HEK293 (cell line): ENCODE data around the gene PNPLA2.

ENCODE experiments used
- CTCF ChIA-PET: fragments of 350-600 bp; formaldehyde crosslinking; extraction: SDS; loops from one replicate; lab custom pipeline; 2021; ENCODE audit warnings: antibody characterized with exemption; lab: Yijun Ruan, JAX
- POLR2A ChIA-PET: fragments of 300-600 bp; formaldehyde crosslinking; extraction: SDS; loops from one replicate; lab custom pipeline; 2020; ENCODE audit warnings: antibody characterized with exemption, inconsistent platforms; lab: Yijun Ruan, JAX
- H3K27ac ChIP-seq: fragments of 200-500 bp; sonication (Bioruptor generic); 2 replicates; pipeline ENCODE4 v1.5.1; 2014; ENCODE audit warnings: low read depth, low read length, control low read depth, inconsistent platforms; ENCODE audit errors: extremely low read depth
- H3K36me3 ChIP-seq, 2 experiments: fragments of 200-500 bp in 1 of 2; sonication (Bioruptor generic) in 1 of 2; 1 replicate in 1 of 2; 2 replicates in 1 of 2; pipeline ENCODE4 v1.5.1; 2014 to 2017; ENCODE audit warnings: inconsistent platforms in 2 of 2, low read length in 2 of 2; ENCODE audit not compliant: control insufficient read depth in 2 of 2, insufficient read depth in 1 of 2
- H3K4me1 ChIP-seq: fragments of 200-500 bp; sonication (Bioruptor generic); 2 replicates; pipeline ENCODE4 v1.5.1; 2014; ENCODE audit warnings: mild to moderate bottlenecking, low read length, inconsistent platforms; ENCODE audit not compliant: control insufficient read depth, insufficient read depth
- H3K4me3 ChIP-seq: 2 replicates; pipeline ENCODE4 v1.5.1; 2011; ENCODE audit warnings: low read depth, mild to moderate bottlenecking, control low read depth, low read length, moderate library complexity
- H3K9me3 ChIP-seq: fragments of 200-500 bp; sonication (Bioruptor generic); 2 replicates; pipeline ENCODE4 v1.5.1; 2014; ENCODE audit warnings: low read depth, low read length, inconsistent platforms; ENCODE audit not compliant: control insufficient read depth, insufficient read depth
- BCL11B ChIP-seq: fragments of 450-650 bp; formaldehyde crosslinking; IDR thresholded peaks from 2 replicates; pipeline ENCODE4 v1.5.1; 2016; ENCODE audit warnings: low read depth, missing biosample characterization, missing genetic modification characterization
- EGR2 ChIP-seq: fragments of 450-650 bp; formaldehyde crosslinking; IDR thresholded peaks from 2 replicates; pipeline ENCODE4 v1.5.1; 2016; ENCODE audit warnings: low read depth, missing biosample characterization, missing genetic modification characterization
- GLIS1 ChIP-seq: fragments of 450-650 bp; formaldehyde crosslinking; IDR thresholded peaks from 2 replicates; pipeline ENCODE4 v1.5.1; 2016; ENCODE audit warnings: missing biosample characterization, missing genetic modification characterization
- GLIS2 ChIP-seq: fragments of 450-650 bp; formaldehyde crosslinking; IDR thresholded peaks from 2 replicates; pipeline ENCODE4 v1.5.1; 2016; ENCODE audit warnings: missing biosample characterization, missing genetic modification characterization
- MYNN ChIP-seq: fragments of 450-650 bp; formaldehyde crosslinking; IDR thresholded peaks from 2 replicates; pipeline ENCODE4 v1.5.1; 2016; ENCODE audit warnings: missing biosample characterization, missing genetic modification characterization, borderline replicate concordance
- PRDM4 ChIP-seq: fragments of 450-650 bp; formaldehyde crosslinking; IDR thresholded peaks from 2 replicates; pipeline ENCODE4 v1.5.1; 2017; ENCODE audit warnings: missing biosample characterization, missing genetic modification characterization
- REST ChIP-seq: fragments of 450-650 bp; formaldehyde crosslinking; IDR thresholded peaks from 2 replicates; pipeline ENCODE4 v1.5.1; 2016; ENCODE audit warnings: missing biosample characterization, missing genetic modification characterization
- SALL2 ChIP-seq: fragments of 450-650 bp; formaldehyde crosslinking; IDR thresholded peaks from 2 replicates; pipeline ENCODE4 v1.5.0; 2017; ENCODE audit warnings: missing biosample characterization, mild to moderate bottlenecking, missing genetic modification characterization, borderline replicate concordance
- ZBTB20 ChIP-seq: fragments of 450-650 bp; formaldehyde crosslinking; IDR thresholded peaks from 2 replicates; pipeline ENCODE4 v1.5.1; 2016; ENCODE audit warnings: missing biosample characterization, missing genetic modification characterization
- ZFHX2 ChIP-seq: fragments of 450-650 bp; formaldehyde crosslinking; conservative IDR thresholded peaks from 2 replicates; pipeline ENCODE4 v1.5.1; 2016; ENCODE audit warnings: missing biosample characterization, missing genetic modification characterization
- ZNF133 ChIP-seq: fragments of 450-650 bp; formaldehyde crosslinking; IDR thresholded peaks from 2 replicates; pipeline ENCODE4 v1.5.1; 2016; ENCODE audit warnings: missing biosample characterization, missing genetic modification characterization
- ZNF16 ChIP-seq: fragments of 450-650 bp; formaldehyde crosslinking; IDR thresholded peaks from 2 replicates; pipeline ENCODE4 v1.5.1; 2016; ENCODE audit warnings: low read depth, missing biosample characterization, missing genetic modification characterization
- ZNF169 ChIP-seq: fragments of 450-650 bp; formaldehyde crosslinking; IDR thresholded peaks from 2 replicates; pipeline ENCODE4 v1.5.1; 2016; ENCODE audit warnings: missing biosample characterization, missing genetic modification characterization
- ZNF335 ChIP-seq: fragments of 450-650 bp; formaldehyde crosslinking; conservative IDR thresholded peaks from 2 replicates; pipeline ENCODE4 v1.5.1; 2016; ENCODE audit warnings: missing biosample characterization, missing genetic modification characterization
- ZNF341 ChIP-seq: fragments of 450-650 bp; formaldehyde crosslinking; IDR thresholded peaks from 2 replicates; pipeline ENCODE4; 2016; ENCODE audit warnings: low read depth, missing biosample characterization, missing genetic modification characterization
- ZNF391 ChIP-seq: fragments of 450-650 bp; formaldehyde crosslinking; IDR thresholded peaks from 2 replicates; pipeline ENCODE4 v1.5.1; 2016; ENCODE audit warnings: low read depth, missing biosample characterization, missing genetic modification characterization, borderline replicate concordance
- ZNF514 ChIP-seq: fragments of 450-650 bp; formaldehyde crosslinking; IDR thresholded peaks from 2 replicates; pipeline ENCODE4 v1.5.1; 2016; ENCODE audit warnings: missing biosample characterization, missing genetic modification characterization
- ZNF544 ChIP-seq: fragments of 450-650 bp; formaldehyde crosslinking; IDR thresholded peaks from 2 replicates; pipeline ENCODE4 v1.5.0; 2017; ENCODE audit warnings: missing biosample characterization, missing genetic modification characterization
- ZNF610 ChIP-seq: fragments of 450-650 bp; formaldehyde crosslinking; IDR thresholded peaks from 2 replicates; pipeline ENCODE4 v1.5.1; 2016; ENCODE audit warnings: missing biosample characterization, missing genetic modification characterization, borderline replicate concordance
- ZNF670 ChIP-seq: fragments of 450-650 bp; formaldehyde crosslinking; IDR thresholded peaks from 2 replicates; pipeline ENCODE4 v1.5.1; 2016; ENCODE audit warnings: missing biosample characterization, missing genetic modification characterization, low read depth
- ZSCAN23 ChIP-seq: fragments of 450-650 bp; formaldehyde crosslinking; IDR thresholded peaks from 2 replicates; pipeline ENCODE4 v1.5.1; 2016; ENCODE audit warnings: missing biosample characterization, missing genetic modification characterization
- TF ChIP-seq, protein P1 (sequence below): fragments of 450-650 bp; formaldehyde crosslinking; IDR thresholded peaks from 2 replicates; pipeline ENCODE4 v1.5.1; 2016; ENCODE audit warnings: missing biosample characterization, missing genetic modification characterization
- TF ChIP-seq, protein P2 (sequence below): fragments of 450-650 bp; formaldehyde crosslinking; conservative IDR thresholded peaks from 2 replicates; pipeline ENCODE4 v1.5.1; 2016; ENCODE audit warnings: low read depth, missing biosample characterization, missing genetic modification characterization
- TF ChIP-seq, protein P3 (sequence below): fragments of 450-650 bp; formaldehyde crosslinking; IDR thresholded peaks from 2 replicates; pipeline ENCODE4 v1.5.1; 2016; ENCODE audit warnings: missing biosample characterization, missing genetic modification characterization

PNPLA2 gene

GRCh38 chr11:776263-776560, 42.5 kb upstream of the PNPLA2 start:
- ChIA-PET CTCF (no interaction called here), POLR2A (interaction anchor here (1.1 to 2.3 kb wide), 9 partner anchors 10 to 241 kb away, joined by 3 to 13 read pairs (median 8); partner anchors contain the start of genes CEND1, HRAS, PNPLA2 and RPLP2)
- H3K27ac ChIP-seq = no peak overlapping the region; the same call in 1 of the 2 replicates
- peak overlapping the region; percentile 88 for H3K4me3 ChIP-seq
- H3K4me1 ChIP-seq = no peaks in the 10 kb centered on the region; the same call in 1 of the 2 replicates
- H3K36me3 ChIP-seq = peaks cover 0 to 63% of the 10 kb centered on the region in 2 experiments; a peak in 2 of 3 replicates
- H3K9me3 ChIP-seq = no peaks in the 10 kb centered on the region
- TF ChIP-seq ZNF341 (tag by site-specific recombination) (no peak), ZNF391 (tag by site-specific recombination) (no peak), BCL11B (no peak), ZNF16 (tag by site-specific recombination) (no peak), ZNF610 (no peak), ZNF544 (tag by site-specific recombination) (no peak), EGR2 (tag by site-specific recombination) (peak; percentile 60; the same call in 1 of the 2 replicates), ZBTB20 (tag by site-specific recombination) (no peak), SALL2 (tag by site-specific recombination) (no peak), ZNF133 (tag by site-specific recombination) (no peak), GLIS2 (tag by site-specific recombination) (no peak), GLIS1 (tag by site-specific recombination) (peak; percentile 95; the same call in 1 of the 2 replicates), ZSCAN23 (no peak), ZFHX2 (tag by site-specific recombination) (peak; percentile 67), ZNF670 (tag by site-specific recombination) (no peak), ZNF514 (no peak), MYNN (tag by site-specific recombination) (no peak), REST (tag by site-specific recombination) (no peak), ZNF335 (tag by site-specific recombination) (no peak; the same call in 1 of the 2 replicates), PRDM4 (tag by site-specific recombination) (no peak), ZNF169 (tag by site-specific recombination) (no peak)
- TF ChIP-seq, protein P1, sequence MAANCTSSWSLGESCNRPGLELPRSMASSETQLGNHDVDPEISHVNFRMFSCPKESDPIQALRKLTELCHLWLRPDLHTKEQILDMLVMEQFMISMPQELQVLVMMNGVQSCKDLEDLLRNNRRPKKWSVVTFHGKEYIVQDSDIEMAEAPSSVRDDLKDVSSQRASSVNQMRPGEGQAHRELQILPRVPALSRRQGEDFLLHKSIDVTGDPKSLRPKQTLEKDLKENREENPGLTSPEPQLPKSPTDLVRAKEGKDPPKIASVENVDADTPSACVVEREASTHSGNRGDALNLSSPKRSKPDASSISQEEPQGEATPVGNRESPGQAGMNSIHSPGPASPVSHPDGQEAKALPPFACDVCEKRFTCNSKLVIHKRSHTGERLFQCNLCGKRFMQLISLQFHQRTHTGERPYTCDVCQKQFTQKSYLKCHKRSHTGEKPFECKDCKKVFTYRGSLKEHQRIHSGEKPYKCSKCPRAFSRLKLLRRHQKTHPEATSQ (tag by site-specific recombination) = no peak
- TF ChIP-seq, protein P2, sequence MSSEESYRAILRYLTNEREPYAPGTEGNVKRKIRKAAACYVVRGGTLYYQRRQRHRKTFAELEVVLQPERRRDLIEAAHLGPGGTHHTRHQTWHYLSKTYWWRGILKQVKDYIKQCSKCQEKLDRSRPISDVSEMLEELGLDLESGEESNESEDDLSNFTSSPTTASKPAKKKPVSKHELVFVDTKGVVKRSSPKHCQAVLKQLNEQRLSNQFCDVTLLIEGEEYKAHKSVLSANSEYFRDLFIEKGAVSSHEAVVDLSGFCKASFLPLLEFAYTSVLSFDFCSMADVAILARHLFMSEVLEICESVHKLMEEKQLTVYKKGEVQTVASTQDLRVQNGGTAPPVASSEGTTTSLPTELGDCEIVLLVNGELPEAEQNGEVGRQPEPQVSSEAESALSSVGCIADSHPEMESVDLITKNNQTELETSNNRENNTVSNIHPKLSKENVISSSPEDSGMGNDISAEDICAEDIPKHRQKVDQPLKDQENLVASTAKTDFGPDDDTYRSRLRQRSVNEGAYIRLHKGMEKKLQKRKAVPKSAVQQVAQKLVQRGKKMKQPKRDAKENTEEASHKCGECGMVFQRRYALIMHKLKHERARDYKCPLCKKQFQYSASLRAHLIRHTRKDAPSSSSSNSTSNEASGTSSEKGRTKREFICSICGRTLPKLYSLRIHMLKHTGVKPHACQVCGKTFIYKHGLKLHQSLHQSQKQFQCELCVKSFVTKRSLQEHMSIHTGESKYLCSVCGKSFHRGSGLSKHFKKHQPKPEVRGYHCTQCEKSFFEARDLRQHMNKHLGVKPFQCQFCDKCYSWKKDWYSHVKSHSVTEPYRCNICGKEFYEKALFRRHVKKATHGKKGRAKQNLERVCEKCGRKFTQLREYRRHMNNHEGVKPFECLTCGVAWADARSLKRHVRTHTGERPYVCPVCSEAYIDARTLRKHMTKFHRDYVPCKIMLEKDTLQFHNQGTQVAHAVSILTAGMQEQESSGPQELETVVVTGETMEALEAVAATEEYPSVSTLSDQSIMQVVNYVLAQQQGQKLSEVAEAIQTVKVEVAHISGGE = no peak
- TF ChIP-seq, protein P3, sequence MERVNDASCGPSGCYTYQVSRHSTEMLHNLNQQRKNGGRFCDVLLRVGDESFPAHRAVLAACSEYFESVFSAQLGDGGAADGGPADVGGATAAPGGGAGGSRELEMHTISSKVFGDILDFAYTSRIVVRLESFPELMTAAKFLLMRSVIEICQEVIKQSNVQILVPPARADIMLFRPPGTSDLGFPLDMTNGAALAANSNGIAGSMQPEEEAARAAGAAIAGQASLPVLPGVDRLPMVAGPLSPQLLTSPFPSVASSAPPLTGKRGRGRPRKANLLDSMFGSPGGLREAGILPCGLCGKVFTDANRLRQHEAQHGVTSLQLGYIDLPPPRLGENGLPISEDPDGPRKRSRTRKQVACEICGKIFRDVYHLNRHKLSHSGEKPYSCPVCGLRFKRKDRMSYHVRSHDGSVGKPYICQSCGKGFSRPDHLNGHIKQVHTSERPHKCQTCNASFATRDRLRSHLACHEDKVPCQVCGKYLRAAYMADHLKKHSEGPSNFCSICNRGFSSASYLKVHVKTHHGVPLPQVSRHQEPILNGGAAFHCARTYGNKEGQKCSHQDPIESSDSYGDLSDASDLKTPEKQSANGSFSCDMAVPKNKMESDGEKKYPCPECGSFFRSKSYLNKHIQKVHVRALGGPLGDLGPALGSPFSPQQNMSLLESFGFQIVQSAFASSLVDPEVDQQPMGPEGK = peak; percentile 74; the same call in 1 of the 2 replicates
